ENCODE measurements around the gene OTUD5.

The OTUD5 gene

DNA sequence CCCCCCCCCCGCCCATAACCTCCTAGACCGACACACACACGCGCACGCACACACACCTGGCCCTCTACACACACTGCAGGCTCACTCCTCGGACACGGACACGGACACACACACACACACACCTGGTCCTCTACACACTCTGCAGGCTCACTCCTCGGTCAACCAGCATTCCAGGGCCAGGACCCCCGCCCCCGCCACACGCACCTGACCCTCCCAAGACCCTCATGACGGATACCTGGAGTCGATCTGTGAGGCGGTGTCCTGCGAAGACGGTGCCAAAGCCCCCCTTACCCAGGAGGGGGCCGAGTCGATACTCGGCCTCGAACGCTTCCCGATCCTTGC, 39.1 kb downstream of the OTUD5 start:
- H3K9me3 ChIP-seq (ENCODE audit: control insufficient read depth, insufficient read depth, low read length): no peaks in the 10 kb centered on the region
- peaks cover 32% of the 10 kb centered on the region for H3K36me3 ChIP-seq (ENCODE audit: insufficient read depth, low read length)
- peak overlapping the region; percentile 78 for H3K9ac ChIP-seq (ENCODE audit: low read depth, low read length)
- peaks cover 19% of the 10 kb centered on the region for H3K4me1 ChIP-seq (ENCODE audit: insufficient read depth, low read length)

GRCh38 chrX:48917139-48918001, 40.0 kb downstream of the OTUD5 start:
- Histone ChIP-seq H3K4me1 (ENCODE audit: insufficient read depth, low read length) (peaks cover 19% of the 10 kb centered on the region), H3K36me3 (ENCODE audit: insufficient read depth, low read length) (peaks cover 31% of the 10 kb centered on the region), H3K9ac (ENCODE audit: low read depth, low read length) (peak overlapping the region; percentile 78), H3K9me3 (ENCODE audit: control insufficient read depth, insufficient read depth, low read length) (no peaks in the 10 kb centered on the region)

- Histone ChIP-seq H3K9me3 (ENCODE audit: control insufficient read depth, insufficient read depth, low read length) (no peaks in the 10 kb centered on the region), H3K4me1 (ENCODE audit: insufficient read depth, low read length) (peaks cover under 1% of the 10 kb centered on the region), H3K9ac (ENCODE audit: low read depth, low read length) (no peak overlapping the region), H3K36me3 (ENCODE audit: insufficient read depth, low read length) (peaks cover 29% of the 10 kb centered on the region)
Measured at GRCh38 chrX:48914593-48915493, 42.6 kb downstream of the OTUD5 start.

DNA sequence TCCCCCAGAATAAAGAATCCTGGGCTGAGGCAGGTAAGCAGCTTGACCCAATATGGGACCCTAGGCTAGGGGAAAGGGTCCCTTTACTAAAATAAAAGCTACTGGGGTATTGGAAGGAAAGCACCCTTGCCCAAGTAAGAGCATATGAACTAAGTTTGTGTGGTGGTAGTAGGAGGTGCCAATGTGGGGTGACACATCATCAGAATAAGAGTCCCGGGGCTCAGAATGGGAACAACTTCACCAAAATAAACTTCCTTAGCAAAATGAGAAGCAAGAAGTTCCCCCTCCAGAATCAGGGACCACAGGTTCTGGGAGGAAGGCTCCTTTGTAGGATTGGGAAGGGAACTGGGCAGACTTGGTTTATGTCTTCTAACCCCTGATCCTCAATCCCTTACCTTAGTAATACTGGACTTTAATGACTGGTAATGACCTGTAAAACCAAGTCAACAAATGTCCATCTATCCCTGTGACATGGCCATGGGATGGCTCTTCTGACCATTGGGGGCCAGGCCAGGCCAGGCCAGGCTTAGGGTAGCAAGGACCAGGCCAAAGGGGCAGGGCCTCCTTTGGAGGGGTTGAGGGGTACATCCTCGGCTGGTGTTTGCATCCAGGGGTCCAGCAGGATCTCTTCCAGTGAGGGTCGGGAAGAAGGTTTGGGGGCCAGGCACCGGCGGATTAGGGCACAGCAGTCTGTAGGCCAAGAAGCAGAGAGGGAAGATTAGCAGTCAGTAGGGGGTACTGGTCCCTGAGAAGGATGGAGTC, 43.6 kb downstream of the OTUD5 start:
- no peaks in the 10 kb centered on the region; the same call in 1 of the 2 replicates for H3K4me1 ChIP-seq (ENCODE audit: insufficient read depth, low read length)
- no peak overlapping the region for H3K9ac ChIP-seq (ENCODE audit: low read depth, low read length)
- H3K9me3 ChIP-seq (ENCODE audit: control insufficient read depth, insufficient read depth, low read length): no peaks in the 10 kb centered on the region
- peaks cover 29% of the 10 kb centered on the region for H3K36me3 ChIP-seq (ENCODE audit: insufficient read depth, low read length)

DNA sequence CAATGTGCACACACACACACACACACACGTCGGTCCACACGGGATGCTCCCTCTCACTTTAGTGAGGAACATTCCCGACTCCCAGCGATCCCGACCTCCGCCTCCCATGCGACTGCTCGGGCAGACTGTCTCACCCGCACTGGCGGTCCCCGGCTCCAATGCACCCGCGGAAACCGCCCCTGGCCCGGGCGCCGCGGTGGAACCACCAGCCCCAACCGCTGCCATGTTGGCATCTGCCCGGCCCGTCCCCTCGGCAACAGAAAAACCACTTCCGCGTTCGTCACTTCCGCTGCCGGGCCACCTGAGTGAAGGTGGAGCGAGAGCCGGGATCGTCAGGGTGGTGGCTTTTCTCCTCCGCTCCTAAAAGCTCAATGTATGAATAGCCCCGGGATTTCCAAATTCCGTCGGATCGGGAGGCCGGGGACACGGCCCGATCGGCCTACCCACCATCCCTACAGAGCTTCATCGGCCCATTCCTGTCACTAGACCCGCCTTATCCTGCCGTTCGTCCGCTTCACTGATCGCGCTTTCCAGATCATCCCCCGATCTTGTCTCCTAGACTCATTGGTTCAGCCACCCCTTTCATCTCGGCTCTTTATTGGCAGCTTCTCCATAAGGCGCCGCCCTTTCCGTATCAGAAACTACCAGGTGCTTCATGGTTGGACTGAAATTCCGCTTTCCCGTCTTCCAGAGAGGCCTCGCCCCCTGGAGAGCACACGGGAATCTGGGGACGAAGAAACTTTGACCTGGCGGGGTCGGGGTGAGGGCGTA, 45.8 kb downstream of the OTUD5 start, which contains the start of gene SLC35A2:
TSS of gene SLC35A2 (minus strand) at position 235 of the 771 bp plus-strand sequence. CDS start at position 225, 10 bp downstream.
- H3K9ac ChIP-seq (ENCODE audit: low read depth, low read length): peak within 1 kb of the TSS; percentile 69
- no peaks in the 10 kb centered on the region; the same call in 1 of the 2 replicates for H3K4me1 ChIP-seq (ENCODE audit: insufficient read depth, low read length)
- no peaks in the 10 kb centered on the region for H3K9me3 ChIP-seq (ENCODE audit: control insufficient read depth, insufficient read depth, low read length)
- peaks cover 29% of the 10 kb centered on the region for H3K36me3 ChIP-seq (ENCODE audit: insufficient read depth, low read length)

- Histone ChIP-seq H3K4me1 (ENCODE audit: insufficient read depth, low read length) (no peaks in the 10 kb centered on the region; the same call in 1 of the 2 replicates), H3K36me3 (ENCODE audit: insufficient read depth, low read length) (peaks cover 25% of the 10 kb centered on the region), H3K9ac (ENCODE audit: low read depth, low read length) (peak overlapping the region; percentile 69), H3K9me3 (ENCODE audit: control insufficient read depth, insufficient read depth, low read length) (no peaks in the 10 kb centered on the region)
Measured at GRCh38 chrX:48910926-48911411, 46.4 kb downstream of the OTUD5 start.

GRCh38 chrX:48909703-48910294, 47.6 kb downstream of the OTUD5 start:
- Histone ChIP-seq H3K36me3 (ENCODE audit: insufficient read depth, low read length) (peaks cover 14% of the 10 kb centered on the region), H3K4me1 (ENCODE audit: insufficient read depth, low read length) (no peaks in the 10 kb centered on the region; the same call in 1 of the 2 replicates), H3K9ac (ENCODE audit: low read depth, low read length) (no peak overlapping the region), H3K9me3 (ENCODE audit: control insufficient read depth, insufficient read depth, low read length) (no peaks in the 10 kb centered on the region)

- H3K9me3 ChIP-seq (ENCODE audit: control insufficient read depth, insufficient read depth, low read length): no peaks in the 10 kb centered on the region
- H3K36me3 ChIP-seq (ENCODE audit: insufficient read depth, low read length): peaks cover 12% of the 10 kb centered on the region
- H3K9ac ChIP-seq (ENCODE audit: low read depth, low read length): no peak overlapping the region
Measured at GRCh38 chrX:48908600-48908999, 48.8 kb downstream of the OTUD5 start.

GRCh38 chrX:48905090-48905790, 52.2 kb downstream of the OTUD5 start:
- no peak overlapping the region for H3K9ac ChIP-seq (ENCODE audit: low read depth, low read length)
- peaks cover 11% of the 10 kb centered on the region for H3K36me3 ChIP-seq (ENCODE audit: insufficient read depth, low read length)
- H3K9me3 ChIP-seq (ENCODE audit: control insufficient read depth, insufficient read depth, low read length): no peaks in the 10 kb centered on the region
- no peaks in the 10 kb centered on the region for H3K4me1 ChIP-seq (ENCODE audit: insufficient read depth, low read length)

More at GRCh38 chrX:48908600-48908999, 48.8 kb downstream of the OTUD5 start:
- no peaks in the 10 kb centered on the region; the same call in 1 of the 2 replicates for H3K4me1 ChIP-seq (ENCODE audit: insufficient read depth, low read length)

- Histone ChIP-seq H3K9me3 (ENCODE audit: control insufficient read depth, insufficient read depth, low read length) (no peaks in the 10 kb centered on the region), H3K9ac (ENCODE audit: low read depth, low read length) (no peak overlapping the region), H3K36me3 (ENCODE audit: insufficient read depth, low read length) (peaks cover 12% of the 10 kb centered on the region), H3K4me1 (ENCODE audit: insufficient read depth, low read length) (no peaks in the 10 kb centered on the region)
Measured at GRCh38 chrX:48904626-48905025, 52.8 kb downstream of the OTUD5 start.

GRCh38 chrX:48904180-48904579, 53.2 kb downstream of the OTUD5 start:
- Histone ChIP-seq H3K36me3 (ENCODE audit: insufficient read depth, low read length) (peaks cover 16% of the 10 kb centered on the region), H3K9me3 (ENCODE audit: control insufficient read depth, insufficient read depth, low read length) (no peaks in the 10 kb centered on the region), H3K4me1 (ENCODE audit: insufficient read depth, low read length) (no peaks in the 10 kb centered on the region), H3K9ac (ENCODE audit: low read depth, low read length) (no peak overlapping the region)

- H3K9me3 ChIP-seq (ENCODE audit: control insufficient read depth, insufficient read depth, low read length): no peaks in the 10 kb centered on the region
- no peak overlapping the region for H3K9ac ChIP-seq (ENCODE audit: low read depth, low read length)
- no peaks in the 10 kb centered on the region for H3K4me1 ChIP-seq (ENCODE audit: insufficient read depth, low read length)
- peaks cover 16% of the 10 kb centered on the region for H3K36me3 ChIP-seq (ENCODE audit: insufficient read depth, low read length)
Measured at GRCh38 chrX:48903290-48903689, 54.1 kb downstream of the OTUD5 start.
